ENCODE data around the gene CTXN1.

Gene CTXN1

DNA sequence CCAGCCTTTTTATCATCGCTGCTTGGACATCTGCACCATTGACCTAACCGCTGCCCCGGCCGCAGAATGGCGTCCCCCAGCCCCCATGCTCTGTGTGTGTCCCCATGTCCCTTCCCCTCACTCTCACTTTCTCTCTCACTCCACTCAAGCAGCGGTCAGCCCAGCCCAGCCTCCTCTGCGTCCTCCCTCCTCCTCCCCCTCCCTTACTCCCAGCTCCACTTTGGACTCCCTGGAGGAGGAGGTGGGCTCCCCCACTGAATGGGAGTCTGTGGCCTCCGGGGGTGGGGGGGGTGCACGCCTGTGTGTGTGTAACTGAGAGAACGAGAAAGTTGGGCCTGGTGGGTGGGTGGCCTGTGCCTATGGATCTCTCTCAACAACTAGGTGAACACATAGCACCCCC is 20.1 kb downstream of the CTXN1 start:
- Histone ChIP-seq H3K27ac (no peak overlapping the region), H3K36me3 (peaks cover 20 to 40% (median 38%) of the 10 kb centered on the region in 3 donors), H3K4me3 (no peak overlapping the region), H3K27me3 (peaks cover 0 to 4% of the 10 kb centered on the region in 2 donors), H3K9me3 (no peaks in the 10 kb centered on the region), H3K4me1 (peaks cover 0 to 49% (median 35%) of the 10 kb centered on the region in 4 donors)
- intact Hi-C loops (cut with DNase I; ENCODE audit: low total_unique reads): no loop called here
- TF ChIP-seq CTCF (IDR thresholded peaks at IDR 0.05): no peak
- DNase-seq: no peak

GRCh38 chr19:7905268-7905667 is 20.7 kb downstream of the CTXN1 start:
- Histone ChIP-seq H3K4me1 (peaks cover 0 to 49% (median 35%) of the 10 kb centered on the region in 4 donors), H3K36me3 (peaks cover 14 to 34% (median 32%) of the 10 kb centered on the region in 3 donors), H3K27me3 (peaks cover 0 to 3% of the 10 kb centered on the region in 2 donors), H3K4me3 (peak overlapping the region in 1 of 2 donors; percentile 76), H3K27ac (no peak overlapping the region), H3K9me3 (no peaks in the 10 kb centered on the region)
- intact Hi-C loops (cut with DNase I; ENCODE audit: low total_unique reads): no loop called here
- TF ChIP-seq CTCF (IDR thresholded peaks at IDR 0.05): no peak
- DNase-seq: no peak

DNA sequence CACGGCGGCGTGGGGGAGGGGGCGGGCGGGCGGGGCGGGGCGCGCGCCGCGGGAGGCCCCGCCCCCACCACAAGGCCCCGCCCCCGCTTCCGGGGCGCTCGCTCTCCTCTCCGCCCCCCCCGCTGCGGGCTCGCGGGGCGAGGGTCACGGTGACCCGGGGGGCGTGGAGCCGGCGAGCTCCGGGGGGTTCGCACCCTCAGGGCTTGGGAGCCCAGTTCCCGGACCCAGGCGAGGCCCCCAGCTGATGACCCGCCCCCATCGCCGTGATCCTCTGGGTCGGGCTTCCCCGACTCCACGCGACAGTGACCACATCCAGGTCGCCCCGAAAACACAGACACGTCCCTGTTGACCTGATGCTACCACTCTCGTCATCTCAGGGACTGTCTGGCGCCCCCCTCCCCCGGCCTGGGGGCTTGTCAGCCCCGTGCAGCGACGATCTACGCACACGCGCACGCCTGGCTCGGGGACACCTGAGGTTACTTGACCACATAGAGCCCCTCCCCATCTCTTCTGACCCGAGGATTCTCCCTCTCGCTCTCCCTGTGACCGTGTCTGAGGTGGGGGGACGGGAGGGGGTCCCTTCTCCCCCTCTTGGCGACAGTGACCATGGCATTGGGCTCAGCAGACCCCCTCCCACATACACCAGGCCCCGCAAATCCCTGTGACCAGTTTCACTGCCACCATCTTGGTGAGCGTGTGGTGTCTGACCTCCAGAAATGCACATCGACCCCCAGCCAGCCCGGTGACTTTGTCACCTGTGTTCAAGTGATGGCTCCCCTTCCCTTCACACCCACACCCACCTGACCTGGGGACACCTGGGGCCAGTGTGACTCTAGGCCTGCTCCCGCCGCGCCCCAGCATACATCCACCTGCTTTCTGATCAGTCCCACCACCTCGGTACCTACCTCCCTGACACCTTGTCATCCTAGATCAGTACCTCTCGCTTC is 21.6 kb downstream of the CTXN1 start:
- peaks cover 6 to 25% (median 23%) of the 10 kb centered on the region in 3 donors for H3K36me3 ChIP-seq
- peak overlapping the region; percentile 68 to 84 for H3K27ac ChIP-seq
- peak; percentile 42 to 81 for DNase-seq
- H3K4me1 ChIP-seq: peaks cover 0 to 49% (median 35%) of the 10 kb centered on the region in 4 donors
- no peak for TF ChIP-seq CTCF (IDR thresholded peaks at IDR 0.05)
- peaks cover 0 to 11% of the 10 kb centered on the region in 2 donors for H3K27me3 ChIP-seq
- peak overlapping the region; percentile 76 to 79 for H3K4me3 ChIP-seq
- intact Hi-C loops (cut with DNase I; ENCODE audit: low total_unique reads): loop anchor here (5.0 kb wide), 1 partner anchor 52 kb away; no protein-coding TSS in a partner anchor
- no peaks in the 10 kb centered on the region for H3K9me3 ChIP-seq

GRCh38 chr19:7903244-7904073 is 22.5 kb downstream of the CTXN1 start, which contains the start of gene MAP2K7:
Gene MAP2K7, plus strand, starts transcription at chr19:7903877. Its CDS starts 68 bp downstream, at chr19:7903945.
- peak; percentile 99 to 100 for DNase-seq
- peak; percentile 33 to 38 for TF ChIP-seq CTCF (IDR thresholded peaks at IDR 0.05)
- peaks cover 0 to 49% (median 35%) of the 10 kb centered on the region in 4 donors for H3K4me1 ChIP-seq
- H3K36me3 ChIP-seq: peaks cover 0 to 16% (median 16%) of the 10 kb centered on the region in 3 donors
- H3K27me3 ChIP-seq: peaks cover 0 to 11% of the 10 kb centered on the region in 2 donors
- intact Hi-C loops (cut with DNase I; ENCODE audit: low total_unique reads): loop anchor here (5.0 kb wide), 1 partner anchor 51 kb away; no protein-coding TSS in a partner anchor
- H3K4me3 ChIP-seq: peak within 1 kb of the TSS; percentile 76 to 79
- H3K9me3 ChIP-seq: no peaks in the 10 kb centered on the region
- peak within 1 kb of the TSS; percentile 82 to 84 for H3K27ac ChIP-seq

DNA sequence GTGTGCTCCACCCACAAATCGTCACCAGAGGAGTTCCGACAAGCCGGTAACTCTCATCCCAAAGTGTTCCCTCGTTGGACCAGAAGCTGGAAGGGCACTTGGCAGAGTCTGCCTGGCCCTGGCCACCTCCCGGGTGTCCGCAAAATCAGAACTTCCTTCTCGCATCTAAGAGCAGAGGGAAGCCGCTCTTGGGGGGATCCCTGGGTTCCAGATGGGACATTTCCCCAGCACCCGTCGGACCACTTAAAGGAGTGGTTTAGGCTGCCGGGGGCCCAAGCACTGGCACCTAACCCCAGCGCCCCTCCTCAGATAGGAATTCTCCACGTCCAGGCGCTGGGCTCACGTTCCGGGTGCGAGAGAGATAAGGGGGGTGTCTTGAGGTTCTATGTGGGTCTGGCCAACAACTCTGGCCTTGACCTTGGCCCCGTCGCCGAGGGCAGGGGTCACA is 23.1 kb downstream of the CTXN1 start:
- peak overlapping the region; percentile 50 to 76 for H3K4me3 ChIP-seq
- TF ChIP-seq CTCF (IDR thresholded peaks at IDR 0.05): no peak
- H3K4me1 ChIP-seq: peaks cover 0 to 44% (median 34%) of the 10 kb centered on the region in 4 donors
- intact Hi-C loops (cut with DNase I; ENCODE audit: low total_unique reads): loop anchor here (5.0 kb wide), 1 partner anchor 51 kb away; no protein-coding TSS in a partner anchor
- no peak for DNase-seq
- H3K9me3 ChIP-seq: no peaks in the 10 kb centered on the region
- H3K27ac ChIP-seq: peak overlapping the region; percentile 75 to 82
- H3K36me3 ChIP-seq: peaks cover 0 to 16% (median 12%) of the 10 kb centered on the region in 3 donors
- H3K27me3 ChIP-seq: peaks cover 0 to 11% of the 10 kb centered on the region in 2 donors
